NCI-H1694 treated with DMSO at 0.1 percent for 48 hours (cell line): ENCODE measurements around the gene STPG2.
"Not testable (repeated sequence)": the region's sequence is repeated elsewhere in the genome, so short reads cannot be mapped to it uniquely, and the experiment has no call there.

Source experiments
- DNase-seq: peaks from one replicate; lab custom pipeline; 2025; lab: John Stamatoyannopoulos, UW

STPG2 gene

GRCh38 chr4:97633831-97634230 is 509.4 kb downstream of the STPG2 start:
- not testable (repeated sequence) for DNase-seq

GRCh38 chr4:97627750-97628149 is 515.5 kb downstream of the STPG2 start:
- DNase-seq = no peak

GRCh38 chr4:97624204-97624603 is 519.1 kb downstream of the STPG2 start:
- DNase-seq = no peak

- DNase-seq = no peak
These were observed 537.3 kb downstream of the STPG2 start for GRCh38 chr4:97605932-97606331.

GRCh38 chr4:97593248-97593647 is 550.0 kb downstream of the STPG2 start:
- no peak for DNase-seq

GRCh38 chr4:97590266-97590665 is 553.0 kb downstream of the STPG2 start:
- DNase-seq = no peak

GRCh38 chr4:97589481-97590196 is 553.6 kb downstream of the STPG2 start:
- DNase-seq = no peak

GRCh38 chr4:97587912-97588311 is 555.4 kb downstream of the STPG2 start:
- DNase-seq = no peak

GRCh38 chr4:97585274-97585673 is 558.0 kb downstream of the STPG2 start:
- DNase-seq = no peak

GRCh38 chr4:97582890-97583289 is 560.4 kb downstream of the STPG2 start:
- no peak for DNase-seq

- DNase-seq = no peak
These were observed 566.3 kb downstream of the STPG2 start for GRCh38 chr4:97577004-97577403.

- DNase-seq = no peak
These were observed 583.3 kb downstream of the STPG2 start for GRCh38 chr4:97560009-97560408.

- no peak for DNase-seq
These were observed 585.0 kb downstream of the STPG2 start for GRCh38 chr4:97558204-97558778.

GRCh38 chr4:97550637-97551036 is 592.6 kb downstream of the STPG2 start:
- DNase-seq = not testable (repeated sequence)

GRCh38 chr4:97548943-97549583 is 594.2 kb downstream of the STPG2 start:
- no peak for DNase-seq

- no peak for DNase-seq
These were observed 595.1 kb downstream of the STPG2 start for GRCh38 chr4:97548186-97548585.

- DNase-seq = no peak
These were observed 611.9 kb downstream of the STPG2 start for GRCh38 chr4:97531351-97531750.

GRCh38 chr4:97530676-97531075 is 612.6 kb downstream of the STPG2 start:
- DNase-seq = no peak

- DNase-seq = no peak
These were observed 618.0 kb downstream of the STPG2 start for GRCh38 chr4:97525236-97525635.

- no peak for DNase-seq
These were observed 625.3 kb downstream of the STPG2 start for GRCh38 chr4:97517939-97518338.

GRCh38 chr4:97513917-97514316 is 629.4 kb downstream of the STPG2 start:
- DNase-seq = no peak
